Calu3 (cell line): ENCODE results near the gene GOLGA6L10. TPM values are rescaled to one million over a fixed set of nuclear protein-coding genes. Genes with fewer than 3 reads are reported as not detected.
"Not testable (repeated sequence)": the region's sequence is repeated elsewhere in the genome, so short reads cannot be mapped to it uniquely, and the experiment has no call there.

ENCODE experiments used
- BruUV-seq: library from RNA; stranded (reverse); fragments of 400-500 nt; replicated peaks from 2 replicates; lab custom pipeline; 2021; lab: Mats Ljungman, UMichigan
- CTCF ChIA-PET: fragments of 300-600 bp; sonication (Branson Sonifier 250); formaldehyde crosslinking; loops from one replicate; lab custom pipeline; 2022; ENCODE audit warnings: antibody characterized with exemption; lab: Charles Lee
- DNase-seq: peaks from one replicate; pipeline ENCODE4 v3.0.0; 2022
- H3K27ac Mint-ChIP-seq: one replicate; pipeline ENCODE4 v1.8.0; 2022; ENCODE audit warnings: mixed read lengths; ENCODE audit not compliant: unreplicated experiment
- H3K27me3 Mint-ChIP-seq: one replicate; pipeline ENCODE4 v1.8.0; 2022; ENCODE audit warnings: mixed read lengths; ENCODE audit not compliant: unreplicated experiment
- H3K36me3 Mint-ChIP-seq: one replicate; pipeline ENCODE4 v1.8.0; 2022; ENCODE audit warnings: mild to moderate bottlenecking, moderate library complexity, mixed read lengths; ENCODE audit not compliant: insufficient read depth, unreplicated experiment
- H3K4me1 Mint-ChIP-seq: one replicate; pipeline ENCODE4 v1.8.0; 2022; ENCODE audit warnings: mild to moderate bottlenecking, low read depth, mixed read lengths; ENCODE audit not compliant: unreplicated experiment
- H3K4me3 Mint-ChIP-seq: one replicate; pipeline ENCODE4 v1.8.0; 2022; ENCODE audit warnings: mild to moderate bottlenecking, low read depth, moderate library complexity, mixed read lengths; ENCODE audit not compliant: unreplicated experiment
- H3K9me3 Mint-ChIP-seq: one replicate; pipeline ENCODE4 v1.8.0; 2022; ENCODE audit warnings: low read depth, mixed read lengths; ENCODE audit not compliant: unreplicated experiment
- intact Hi-C: fragments of 100-400 bp; cut with micrococcal nuclease; formaldehyde crosslinking; loops from one replicate; pipeline ENCODE4 v1.10.0; 2022; ENCODE audit not compliant: unreplicated experiment
- total RNA-seq: library from RNA; stranded (reverse); gene quantifications from 2 replicates; pipeline ENCODE4 v1.2.3, GENCODE V29; 2022
- TF ChIP-seq, protein P1 (sequence below): fragments of 200-600 bp; IDR thresholded peaks from one replicate; pipeline ENCODE4 v1.8.0; 2022; ENCODE audit warnings: antibody characterized with exemption; ENCODE audit not compliant: unreplicated experiment

The GOLGA6L10 gene
- total RNA-seq, 1 experiment from 2014 or later = 1.4 TPM

GRCh38 chr15:82365692-82366323 lies 16.5 kb upstream of the GOLGA6L10 start:
- H3K4me3 Mint-ChIP-seq, CTCF ChIA-PET, H3K9me3 Mint-ChIP-seq: not testable (repeated sequence)

DNA sequence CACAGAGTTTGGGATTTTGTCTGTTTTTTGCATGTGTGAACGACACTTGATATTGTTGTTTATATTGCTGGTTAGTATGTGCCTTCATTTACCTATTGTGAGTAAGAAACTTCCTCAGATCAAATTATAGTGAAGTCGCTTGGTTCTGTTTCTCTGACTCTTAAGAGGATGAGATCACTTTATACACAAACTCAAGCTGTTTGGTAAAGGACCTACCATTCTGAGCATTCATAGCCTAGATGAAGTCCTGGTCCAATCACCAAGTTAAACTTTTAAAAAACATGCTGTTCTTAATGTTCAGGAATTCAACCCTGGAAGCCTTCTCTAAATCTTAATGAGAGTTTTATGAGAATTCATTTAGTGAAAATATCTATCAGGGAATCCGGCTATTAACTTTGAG lies 15.3 kb upstream of the GOLGA6L10 start:
- intact Hi-C loops, BruUV-seq, H3K9me3 Mint-ChIP-seq, CTCF ChIA-PET, H3K27ac Mint-ChIP-seq, H3K4me1 Mint-ChIP-seq, H3K36me3 Mint-ChIP-seq, H3K27me3 Mint-ChIP-seq, DNase-seq, H3K4me3 Mint-ChIP-seq: not testable (repeated sequence)

More at GRCh38 chr15:82365692-82366323, 16.5 kb upstream of the GOLGA6L10 start:
- TF ChIP-seq, protein P1, sequence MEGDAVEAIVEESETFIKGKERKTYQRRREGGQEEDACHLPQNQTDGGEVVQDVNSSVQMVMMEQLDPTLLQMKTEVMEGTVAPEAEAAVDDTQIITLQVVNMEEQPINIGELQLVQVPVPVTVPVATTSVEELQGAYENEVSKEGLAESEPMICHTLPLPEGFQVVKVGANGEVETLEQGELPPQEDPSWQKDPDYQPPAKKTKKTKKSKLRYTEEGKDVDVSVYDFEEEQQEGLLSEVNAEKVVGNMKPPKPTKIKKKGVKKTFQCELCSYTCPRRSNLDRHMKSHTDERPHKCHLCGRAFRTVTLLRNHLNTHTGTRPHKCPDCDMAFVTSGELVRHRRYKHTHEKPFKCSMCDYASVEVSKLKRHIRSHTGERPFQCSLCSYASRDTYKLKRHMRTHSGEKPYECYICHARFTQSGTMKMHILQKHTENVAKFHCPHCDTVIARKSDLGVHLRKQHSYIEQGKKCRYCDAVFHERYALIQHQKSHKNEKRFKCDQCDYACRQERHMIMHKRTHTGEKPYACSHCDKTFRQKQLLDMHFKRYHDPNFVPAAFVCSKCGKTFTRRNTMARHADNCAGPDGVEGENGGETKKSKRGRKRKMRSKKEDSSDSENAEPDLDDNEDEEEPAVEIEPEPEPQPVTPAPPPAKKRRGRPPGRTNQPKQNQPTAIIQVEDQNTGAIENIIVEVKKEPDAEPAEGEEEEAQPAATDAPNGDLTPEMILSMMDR = peak; percentile 34
- BruUV-seq, H3K27ac Mint-ChIP-seq, H3K27me3 Mint-ChIP-seq, H3K4me1 Mint-ChIP-seq, H3K36me3 Mint-ChIP-seq, intact Hi-C loops: not testable (repeated sequence)
- DNase-seq = peak; percentile 64

- BruUV-seq, CTCF ChIA-PET, DNase-seq, H3K4me1 Mint-ChIP-seq, H3K36me3 Mint-ChIP-seq, H3K27me3 Mint-ChIP-seq, H3K4me3 Mint-ChIP-seq, intact Hi-C loops, H3K27ac Mint-ChIP-seq, H3K9me3 Mint-ChIP-seq: not testable (repeated sequence)
Observed at GRCh38 chr15:82362790-82363189, 13.5 kb upstream of the GOLGA6L10 start.

GRCh38 chr15:82360618-82361017 lies 11.3 kb upstream of the GOLGA6L10 start:
- intact Hi-C loops, H3K27ac Mint-ChIP-seq, BruUV-seq, H3K4me1 Mint-ChIP-seq, H3K27me3 Mint-ChIP-seq, H3K4me3 Mint-ChIP-seq, H3K36me3 Mint-ChIP-seq, CTCF ChIA-PET, DNase-seq, H3K9me3 Mint-ChIP-seq: not testable (repeated sequence)

- BruUV-seq, intact Hi-C loops, DNase-seq, H3K36me3 Mint-ChIP-seq, H3K4me1 Mint-ChIP-seq, H3K9me3 Mint-ChIP-seq, H3K27ac Mint-ChIP-seq, CTCF ChIA-PET, H3K4me3 Mint-ChIP-seq: not testable (repeated sequence)
- H3K27me3 Mint-ChIP-seq = peaks cover 12% of the 10 kb centered on the region
Observed at GRCh38 chr15:82355055-82355454, 5.8 kb upstream of the GOLGA6L10 start.

DNA sequence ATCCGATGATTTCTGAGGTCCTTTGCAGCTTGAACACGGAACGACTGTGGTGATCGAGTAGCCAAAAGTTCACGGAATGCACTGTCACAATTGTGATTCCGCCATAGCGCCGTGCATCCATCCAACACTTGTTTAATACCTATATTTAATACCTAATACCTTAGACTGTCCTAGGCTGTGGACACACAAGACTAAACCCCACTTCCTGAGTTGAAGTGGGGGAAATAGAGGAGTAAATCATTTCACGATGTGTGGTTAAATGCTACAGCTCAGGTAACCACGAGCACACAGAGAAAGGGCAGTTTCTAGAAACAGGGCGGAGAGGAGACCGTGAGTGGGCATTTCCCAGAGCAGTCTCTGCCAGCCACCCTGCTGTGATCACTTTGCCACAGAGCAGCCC lies 5.3 kb upstream of the GOLGA6L10 start:
- intact Hi-C loops, DNase-seq, H3K9me3 Mint-ChIP-seq, H3K4me3 Mint-ChIP-seq, H3K36me3 Mint-ChIP-seq, BruUV-seq, H3K27ac Mint-ChIP-seq, CTCF ChIA-PET, H3K4me1 Mint-ChIP-seq: not testable (repeated sequence)
- peaks cover 12% of the 10 kb centered on the region for H3K27me3 Mint-ChIP-seq

- H3K9me3 Mint-ChIP-seq, H3K4me1 Mint-ChIP-seq, CTCF ChIA-PET, intact Hi-C loops, BruUV-seq, DNase-seq, H3K36me3 Mint-ChIP-seq, H3K27ac Mint-ChIP-seq, H3K4me3 Mint-ChIP-seq: not testable (repeated sequence)
- H3K27me3 Mint-ChIP-seq = peaks cover 32% of the 10 kb centered on the region
Observed at GRCh38 chr15:82347645-82348044, 1.6 kb downstream of the GOLGA6L10 start.

GRCh38 chr15:82345176-82345575 lies 4.1 kb downstream of the GOLGA6L10 start:
- H3K4me1 Mint-ChIP-seq, CTCF ChIA-PET: not testable (repeated sequence)

GRCh38 chr15:82344421-82344820 lies 4.9 kb downstream of the GOLGA6L10 start:
- H3K4me1 Mint-ChIP-seq, H3K27ac Mint-ChIP-seq, CTCF ChIA-PET, BruUV-seq, H3K4me3 Mint-ChIP-seq, H3K36me3 Mint-ChIP-seq, H3K9me3 Mint-ChIP-seq, intact Hi-C loops, DNase-seq: not testable (repeated sequence)
- peaks cover 26% of the 10 kb centered on the region for H3K27me3 Mint-ChIP-seq

More at GRCh38 chr15:82345176-82345575, 4.1 kb downstream of the GOLGA6L10 start:
- H3K27ac Mint-ChIP-seq, DNase-seq, H3K4me3 Mint-ChIP-seq, intact Hi-C loops, BruUV-seq, H3K9me3 Mint-ChIP-seq, H3K36me3 Mint-ChIP-seq: not testable (repeated sequence)
- H3K27me3 Mint-ChIP-seq = peaks cover 26% of the 10 kb centered on the region
